A549 (cell line): ENCODE measurements around the gene EIF4G1. TPM values are rescaled to one million over a fixed set of nuclear protein-coding genes. Genes with fewer than 3 reads are reported as not detected.
"Not testable (repeated sequence)": the region's sequence is repeated elsewhere in the genome, so short reads cannot be mapped to it uniquely, and the experiment has no call there.

Experiments
- ATAC-seq, 2 experiments: fragments of 200-7000 bp in 1 of 2; fragments of >200 bp in 1 of 2; cut with Nextera tagmentation in 1 of 2; cut with Tn5 transposase in 1 of 2; 3 replicates each; pipeline versions ENCODE4 v1.8.0 to v1.9.1; 2018 to 2020; ENCODE audit warnings: mild to moderate bottlenecking in 1 of 2, moderate library complexity in 1 of 2
- CTCF ChIA-PET: fragments of 300-600 bp; sonication (Branson Sonifier 250); formaldehyde crosslinking; extraction: SDS; loops from one replicate; lab custom pipeline; 2021; ENCODE audit warnings: antibody characterized with exemption, inconsistent platforms; lab: Yijun Ruan, JAX
- POLR2A ChIA-PET: fragments of 350-600 bp; formaldehyde crosslinking; extraction: SDS; loops from one replicate; lab custom pipeline; 2021; ENCODE audit warnings: antibody characterized with exemption, inconsistent platforms; lab: Yijun Ruan, JAX
- DNase-seq, 2 experiments: peaks; one replicate each; pipeline versions ENCODE4 v3.0.0 to v3.0.0-alpha.2; 2011 to 2016; ENCODE audit warnings: low read depth in 1 of 2, low spot score in 1 of 2
- FAIRE-seq: peaks from 2 replicates; lab custom pipeline; 2011; peaks lifted over from hg19 to GRCh38; lab: Jason Lieb, UNC
- H3K27ac ChIP-seq, 2 experiments: fragments of >200 bp; sonication (Bioruptor Twin); formaldehyde crosslinking; 3 replicates each; pipeline ENCODE4 v1.5.1; 2016 to 2017
- H3K4me1 ChIP-seq: fragments of >200 bp; sonication (Bioruptor Twin); formaldehyde crosslinking; 3 replicates; pipeline ENCODE4 v1.6.1; 2016
- H3K4me2 ChIP-seq: fragments of >200 bp; sonication (Bioruptor Twin); formaldehyde crosslinking; 3 replicates; pipeline ENCODE4 v1.6.1; 2016
- H3K4me3 ChIP-seq: fragments of >200 bp; sonication (Bioruptor Twin); formaldehyde crosslinking; 3 replicates; pipeline ENCODE4 v1.5.1; 2016
- H3K9me3 ChIP-seq: fragments of >200 bp; sonication (Bioruptor Twin); formaldehyde crosslinking; 3 replicates; pipeline ENCODE4 v1.6.1; 2016
- CTCF ChIP-seq: fragments of >200 bp; sonication (Bioruptor Twin); formaldehyde crosslinking; IDR thresholded peaks from 3 replicates; pipeline ENCODE4 v1.5.1; 2016
- ESRRA ChIP-seq: fragments of 150-350 bp; IDR thresholded peaks from 2 replicates; pipeline ENCODE4 v1.6.1; 2014; ENCODE audit warnings: mild to moderate bottlenecking, low read length, borderline replicate concordance
- GATA3 ChIP-seq: IDR thresholded peaks from 2 replicates; pipeline ENCODE4 v1.6.1; 2012; ENCODE audit warnings: borderline replicate concordance
- HOXB13 ChIP-seq: fragments of 250-450 bp; sonication (Bioruptor Pico); IDR thresholded peaks from 2 replicates; pipeline ENCODE4 v1.5.0; 2020; ENCODE audit warnings: low read depth, mild to moderate bottlenecking, moderate library complexity
- JUN ChIP-seq, 2 experiments: fragments of >200 bp; sonication (Bioruptor Twin); formaldehyde crosslinking; IDR thresholded peaks; 2 replicates in 1 of 2; 3 replicates in 1 of 2; pipeline ENCODE4 v1.6.1; 2016 to 2017
- MAZ ChIP-seq: fragments of 150-350 bp; IDR thresholded peaks from 2 replicates; pipeline ENCODE4 v1.6.1; 2014; ENCODE audit warnings: antibody characterized with exemption, low read depth, low read length, borderline replicate concordance
- MYC ChIP-seq: IDR thresholded peaks from 2 replicates; pipeline ENCODE4 v1.6.1; 2012; ENCODE audit warnings: mild to moderate bottlenecking, inconsistent platforms, low read length, improper control_type of control experiment, borderline replicate concordance
- NFE2L2 ChIP-seq: fragments of 150-350 bp; conservative IDR thresholded peaks from 2 replicates; pipeline ENCODE4 v1.6.1; 2014; ENCODE audit warnings: low read length
- NPAS2 ChIP-seq: fragments of 250-450 bp; sonication (Bioruptor Pico); IDR thresholded peaks from 2 replicates; pipeline ENCODE4 v1.8.0; 2022; ENCODE audit warnings: mild to moderate bottlenecking, moderate library complexity, borderline replicate concordance
- POLR2A ChIP-seq: IDR thresholded peaks from 2 replicates; pipeline ENCODE4 v1.6.1; 2012; ENCODE audit warnings: mild to moderate bottlenecking, low read length
- POLR2AphosphoS2 ChIP-seq: conservative IDR thresholded peaks from 2 replicates; pipeline ENCODE4 v1.6.1; 2012; ENCODE audit warnings: low read length, improper control_type of control experiment, inconsistent platforms
- RAD21 ChIP-seq, 2 experiments: fragments of >200 bp in 1 of 2; sonication (Bioruptor Twin) in 1 of 2; formaldehyde crosslinking in 1 of 2; IDR thresholded peaks in 1 of 2; conservative IDR thresholded peaks in 1 of 2; 2 replicates in 1 of 2; 3 replicates in 1 of 2; pipeline ENCODE4 v1.6.1; 2012 to 2018; ENCODE audit warnings: inconsistent platforms in 1 of 2
- RARB ChIP-seq: fragments of 250-450 bp; sonication (Bioruptor Pico); IDR thresholded peaks from 2 replicates; pipeline ENCODE4 v1.8.0; 2021; ENCODE audit warnings: mild to moderate bottlenecking, moderate library complexity
- RCOR1 ChIP-seq: fragments of 150-350 bp; IDR thresholded peaks from 2 replicates; pipeline ENCODE4 v1.6.1; 2014; ENCODE audit warnings: antibody characterized with exemption, low read length, low read depth
- ZC3H11A ChIP-seq: fragments of 450-650 bp; IDR thresholded peaks from 2 replicates; pipeline ENCODE4 v1.6.1; 2014; ENCODE audit warnings: antibody characterized with exemption, mild to moderate bottlenecking
- ZNF302 ChIP-seq: fragments of 250-450 bp; sonication (Bioruptor Pico); IDR thresholded peaks from 2 replicates; pipeline ENCODE4 v1.9.0; 2021; ENCODE audit warnings: inconsistent platforms, mild to moderate bottlenecking, moderate library complexity
- ZSCAN20 ChIP-seq: fragments of 250-450 bp; sonication (Bioruptor Pico); IDR thresholded peaks from 2 replicates; pipeline ENCODE4 v1.8.0; 2022; ENCODE audit warnings: mild to moderate bottlenecking, moderate library complexity
- WGBS: methylation state at CpG from one replicate; pipeline ENCODE4 v1.1.6; 2017; ENCODE audit errors: missing lambda C conversion rate; 5-methylcytosine and 5-hydroxymethylcytosine counted together
- polyA minus RNA-seq: library from RNA; depleted of rRNA, polyadenylated mRNA; stranded (reverse); fragments of >200 nt; gene quantifications from 2 replicates; pipeline ENCODE4 v1.2.3, GENCODE V29; 2011; rRNA and poly(A)+ RNA removed
- polyA plus RNA-seq, 4 experiments: library from polyadenylated mRNA; depleted of rRNA in 3 of 4; stranded (reverse); fragments of >200 nt; fragmentation: RNase III in 1 of 4; extraction: RNeasy Plus Mini Kit Qiagen cat#74134 plus additional on column Dnase treatment in 1 of 4; gene quantifications; 2 replicates in 3 of 4; 3 replicates in 1 of 4; pipeline ENCODE4 v1.2.3, GENCODE V29; 2011 to 2017
- TF ChIP-seq, protein P1 (sequence below): fragments of 450-650 bp; IDR thresholded peaks from 2 replicates; pipeline ENCODE4 v1.6.1; 2014; ENCODE audit warnings: antibody characterized with exemption
- TF ChIP-seq, protein P2 (sequence below): fragments of >200 bp; sonication (Bioruptor Twin); formaldehyde crosslinking; IDR thresholded peaks from 3 replicates; pipeline ENCODE4 v1.6.1; 2016
- TF ChIP-seq, protein P3 (sequence below): IDR thresholded peaks from 2 replicates; pipeline ENCODE4 v1.6.1; 2012
- TF ChIP-seq, protein P4 (sequence below): fragments of >200 bp; sonication (Bioruptor Twin); formaldehyde crosslinking; IDR thresholded peaks from 2 replicates; pipeline ENCODE4 v1.6.1; 2016

EIF4G1 gene
- 152 and 185 TPM in 2 replicates for polyA plus RNA-seq (2011; rRNA removed)
- polyA plus RNA-seq (2012; cell fraction: cytosol; rRNA removed): 187 and 200 TPM in 2 replicates
- polyA plus RNA-seq (2012; cell fraction: nucleus; rRNA removed): 476 and 597 TPM in 2 replicates
- polyA plus RNA-seq (2017; fragmentation: RNase III; extraction: RNeasy Plus Mini Kit Qiagen cat#74134 plus additional on column Dnase treatment): 248 to 261 TPM (median 254 TPM) in 3 replicates
- polyA minus RNA-seq: 216 and 231 TPM in 2 replicates

DNA sequence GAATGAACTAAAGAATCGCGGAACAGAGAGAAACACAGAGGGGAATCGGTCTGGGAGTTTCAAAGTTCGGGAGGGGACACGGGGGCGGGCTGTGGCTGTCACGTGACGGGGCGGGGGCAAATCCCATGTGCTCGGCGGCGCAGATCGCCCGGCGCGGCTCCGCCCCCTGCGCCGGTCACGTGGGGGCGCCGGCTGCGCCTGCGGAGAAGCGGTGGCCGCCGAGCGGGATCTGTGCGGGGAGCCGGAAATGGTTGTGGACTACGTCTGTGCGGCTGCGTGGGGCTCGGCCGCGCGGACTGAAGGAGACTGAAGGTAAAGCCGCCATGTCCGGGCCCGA lies at the start of gene EIF4G1:
Gene EIF4G1 (plus strand): TSS at position 244 of the 337 bp plus-strand sequence. CDS start 1,191 bp downstream, outside the sequence.
- ChIA-PET CTCF (no interaction called here), POLR2A (no interaction called here)
- FAIRE-seq: no peak

DNA sequence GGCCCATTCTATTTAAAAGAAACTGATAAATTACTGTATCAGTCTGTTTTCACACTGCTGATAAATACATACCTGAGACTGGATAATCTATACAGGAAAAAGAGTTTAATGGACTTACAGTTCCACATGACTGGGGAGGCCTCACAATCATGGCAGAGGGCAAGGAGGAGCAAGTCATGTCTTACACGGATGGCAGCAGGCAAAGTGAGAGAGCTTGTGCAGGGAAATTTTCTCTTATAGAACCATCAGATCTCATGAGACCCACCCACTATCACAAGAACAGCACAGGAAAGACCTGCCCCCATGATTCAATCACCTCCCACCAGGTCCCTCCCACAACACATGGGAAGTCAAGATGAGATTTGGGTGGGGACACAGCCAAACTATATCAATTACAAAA lies 47.2 kb upstream of the EIF4G1 start:
- DNase-seq, CTCF ChIA-PET, POLR2A ChIA-PET, FAIRE-seq, ATAC-seq, H3K9me3 ChIP-seq, H3K4me1 ChIP-seq, H3K4me3 ChIP-seq, H3K27ac ChIP-seq, H3K4me2 ChIP-seq: not testable (repeated sequence)
- 94% methylated on average over 1 of the region's 1 CpG for WGBS

More for the DNA sequence above, at the start of gene EIF4G1:
- no peaks in the 10 kb centered on the region for H3K9me3 ChIP-seq
- H3K4me2 ChIP-seq: peak within 1 kb of the TSS; percentile 94
- H3K4me1 ChIP-seq: peaks cover 33% of the 10 kb centered on the region
- WGBS: under 1% methylated on average over 23 of the region's 40 CpGs
- peak within 1 kb of the TSS; percentile 100 for H3K27ac ChIP-seq
- ATAC-seq: peak; percentile 79 to 85
- H3K4me3 ChIP-seq: peak within 1 kb of the TSS; percentile 86
- peak; percentile 69 to 93 for DNase-seq
- TF ChIP-seq POLR2A: peak; percentile 44
- TF ChIP-seq, protein P1, sequence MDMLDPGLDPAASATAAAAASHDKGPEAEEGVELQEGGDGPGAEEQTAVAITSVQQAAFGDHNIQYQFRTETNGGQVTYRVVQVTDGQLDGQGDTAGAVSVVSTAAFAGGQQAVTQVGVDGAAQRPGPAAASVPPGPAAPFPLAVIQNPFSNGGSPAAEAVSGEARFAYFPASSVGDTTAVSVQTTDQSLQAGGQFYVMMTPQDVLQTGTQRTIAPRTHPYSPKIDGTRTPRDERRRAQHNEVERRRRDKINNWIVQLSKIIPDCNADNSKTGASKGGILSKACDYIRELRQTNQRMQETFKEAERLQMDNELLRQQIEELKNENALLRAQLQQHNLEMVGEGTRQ: peak; percentile 98
- TF ChIP-seq RAD21 (conservative IDR thresholded peaks at IDR 0.05 in 1 of 2, IDR thresholded peaks at IDR 0.05 in 1 of 2): no peak
- TF ChIP-seq GATA3: no peak
- no peak for TF ChIP-seq ESRRA
- TF ChIP-seq, protein P2, sequence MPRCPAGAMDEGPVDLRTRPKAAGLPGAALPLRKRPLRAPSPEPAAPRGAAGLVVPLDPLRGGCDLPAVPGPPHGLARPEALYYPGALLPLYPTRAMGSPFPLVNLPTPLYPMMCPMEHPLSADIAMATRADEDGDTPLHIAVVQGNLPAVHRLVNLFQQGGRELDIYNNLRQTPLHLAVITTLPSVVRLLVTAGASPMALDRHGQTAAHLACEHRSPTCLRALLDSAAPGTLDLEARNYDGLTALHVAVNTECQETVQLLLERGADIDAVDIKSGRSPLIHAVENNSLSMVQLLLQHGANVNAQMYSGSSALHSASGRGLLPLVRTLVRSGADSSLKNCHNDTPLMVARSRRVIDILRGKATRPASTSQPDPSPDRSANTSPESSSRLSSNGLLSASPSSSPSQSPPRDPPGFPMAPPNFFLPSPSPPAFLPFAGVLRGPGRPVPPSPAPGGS: 0 out of 3 replicates have a peak, but pooled peaks have one; percentile 51
- TF ChIP-seq NFE2L2: no peak
- no peak for TF ChIP-seq POLR2AphosphoS2
- TF ChIP-seq ZC3H11A: no peak
- TF ChIP-seq NPAS2: no peak
- TF ChIP-seq HOXB13 (CRISPR knock-in tag): no peak
- no peak for TF ChIP-seq ZNF302
- TF ChIP-seq RARB: no peak
- TF ChIP-seq, protein P3, sequence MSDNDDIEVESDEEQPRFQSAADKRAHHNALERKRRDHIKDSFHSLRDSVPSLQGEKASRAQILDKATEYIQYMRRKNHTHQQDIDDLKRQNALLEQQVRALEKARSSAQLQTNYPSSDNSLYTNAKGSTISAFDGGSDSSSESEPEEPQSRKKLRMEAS: peak; percentile 78; the same call in 1 of the 2 replicates
- TF ChIP-seq JUN (IDR thresholded peaks at IDR 0.05): peak; percentile 83 to 94; a peak in 3 of 5 replicates
- TF ChIP-seq, protein P4, sequence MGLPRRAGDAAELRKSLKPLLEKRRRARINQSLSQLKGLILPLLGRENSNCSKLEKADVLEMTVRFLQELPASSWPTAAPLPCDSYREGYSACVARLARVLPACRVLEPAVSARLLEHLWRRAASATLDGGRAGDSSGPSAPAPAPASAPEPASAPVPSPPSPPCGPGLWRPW: no peak
- no peak for TF ChIP-seq MAZ
- no peak for TF ChIP-seq RCOR1
- TF ChIP-seq MYC: peak; percentile 84; the same call in 1 of the 2 replicates
- TF ChIP-seq CTCF: no peak
- no peak for TF ChIP-seq ZSCAN20 (CRISPR knock-in tag)
